HepG2 (cell line): ENCODE data around the gene HOXA7. TPM values are rescaled to one million over a fixed set of nuclear protein-coding genes. Genes with fewer than 3 reads are reported as not detected.

Experiments used
- EEA1 ChIP-seq: sonication (generic); formaldehyde crosslinking; IDR thresholded peaks from 2 replicates; pipeline ENCODE4 v1.5.1; 2020; ENCODE audit warnings: mild to moderate bottlenecking, missing genetic modification reagents, borderline replicate concordance
- FIP1L1 ChIP-seq: fragments of 200-400 bp; formaldehyde crosslinking; IDR thresholded peaks from 2 replicates; pipeline ENCODE4 v1.6.1; 2018; ENCODE audit warnings: low read depth, mild to moderate bottlenecking, low read length, moderate library complexity, borderline replicate concordance; ENCODE audit not compliant: insufficient read depth
- FLYWCH1 ChIP-seq: sonication (generic); formaldehyde crosslinking; IDR thresholded peaks from 2 replicates; pipeline ENCODE4 v1.8.1; 2023; ENCODE audit warnings: mild to moderate bottlenecking, missing genetic modification reagents
- HCFC1 ChIP-seq: fragments of 150-350 bp; IDR thresholded peaks from 2 replicates; pipeline ENCODE4 v1.6.1; 2014; ENCODE audit warnings: low read depth, low read length
- MAFK ChIP-seq, 2 experiments: IDR thresholded peaks in 1 of 2; conservative IDR thresholded peaks in 1 of 2; 2 replicates each; pipeline ENCODE4 v1.6.1; 2011; ENCODE audit warnings: improper control_type of control experiment in 2 of 2, low read length in 2 of 2
- SRY ChIP-seq: sonication (generic); formaldehyde crosslinking; IDR thresholded peaks from 2 replicates; pipeline ENCODE4 v1.8.0; 2022; ENCODE audit warnings: mild to moderate bottlenecking, missing genetic modification reagents
- YEATS4 ChIP-seq: sonication (generic); formaldehyde crosslinking; IDR thresholded peaks from 2 replicates; pipeline ENCODE4 v1.4.0; 2020; ENCODE audit warnings: missing genetic modification reagents, borderline replicate concordance
- ZNF598 ChIP-seq: sonication (generic); formaldehyde crosslinking; IDR thresholded peaks from 2 replicates; pipeline ENCODE4 v1.5.1; 2020; ENCODE audit warnings: mild to moderate bottlenecking, missing genetic modification reagents, borderline replicate concordance
- ZSCAN9 ChIP-seq: IDR thresholded peaks from 2 replicates; pipeline ENCODE4 v1.6.1; 2016; ENCODE audit warnings: borderline replicate concordance
- polyA plus RNA-seq, 8 experiments: library from polyadenylated mRNA; depleted of rRNA in 3 of 8; stranded (reverse) in 7 of 8; unstranded in 1 of 8; fragments of >200 nt; fragmentation: Illumina TruSeq in 4 of 8; extraction: Trizol in 4 of 8; gene quantifications; 2 replicates each; pipeline versions ENCODE4 v1.2.1 to v1.2.3, GENCODE V29; 2011 to 2016; ENCODE audit warnings: low read depth in 4 of 8, missing spikeins in 1 of 8, mixed read lengths in 1 of 8; ENCODE audit not compliant: insufficient read depth in 1 of 8
- total RNA-seq, 5 experiments: library from RNA; depleted of rRNA; stranded (reverse); fragments of >200 nt; fragmentation: Illumina TruSeq; extraction: Trizol; gene quantifications; 2 replicates each; pipeline ENCODE4 v1.2.3, GENCODE V29; 2016; ENCODE audit warnings: low read depth in 1 of 5
- TF ChIP-seq, protein P1 (sequence below): sonication (generic); formaldehyde crosslinking; conservative IDR thresholded peaks from 2 replicates; pipeline ENCODE4 v1.4.0; 2020; ENCODE audit warnings: missing genetic modification reagents
- TF ChIP-seq, protein P2 (sequence below): IDR thresholded peaks from 2 replicates; pipeline ENCODE4 v1.6.1; 2016; ENCODE audit warnings: low read depth, control low read depth
- TF ChIP-seq, protein P3 (sequence below): sonication (generic); formaldehyde crosslinking; IDR thresholded peaks from 2 replicates; pipeline ENCODE4 v1.5.0; 2020; ENCODE audit warnings: missing genetic modification reagents, mild to moderate bottlenecking, borderline replicate concordance
- TF ChIP-seq, protein P4 (sequence below): sonication (generic); formaldehyde crosslinking; IDR thresholded peaks from 2 replicates; pipeline ENCODE4 v1.5.0; 2020; ENCODE audit warnings: missing genetic modification reagents
- TF ChIP-seq, protein P5 (sequence below): sonication (generic); formaldehyde crosslinking; IDR thresholded peaks from 2 replicates; pipeline ENCODE4 v1.9.0; 2021; ENCODE audit warnings: mild to moderate bottlenecking, missing genetic modification reagents

HOXA7 gene
- total and polyA plus RNA-seq, 2 of the 13 experiments (the other 11 are each of a cell fraction or from before 2014, with no cell fraction given) = 0.05 TPM; not detected in 1

DNA sequence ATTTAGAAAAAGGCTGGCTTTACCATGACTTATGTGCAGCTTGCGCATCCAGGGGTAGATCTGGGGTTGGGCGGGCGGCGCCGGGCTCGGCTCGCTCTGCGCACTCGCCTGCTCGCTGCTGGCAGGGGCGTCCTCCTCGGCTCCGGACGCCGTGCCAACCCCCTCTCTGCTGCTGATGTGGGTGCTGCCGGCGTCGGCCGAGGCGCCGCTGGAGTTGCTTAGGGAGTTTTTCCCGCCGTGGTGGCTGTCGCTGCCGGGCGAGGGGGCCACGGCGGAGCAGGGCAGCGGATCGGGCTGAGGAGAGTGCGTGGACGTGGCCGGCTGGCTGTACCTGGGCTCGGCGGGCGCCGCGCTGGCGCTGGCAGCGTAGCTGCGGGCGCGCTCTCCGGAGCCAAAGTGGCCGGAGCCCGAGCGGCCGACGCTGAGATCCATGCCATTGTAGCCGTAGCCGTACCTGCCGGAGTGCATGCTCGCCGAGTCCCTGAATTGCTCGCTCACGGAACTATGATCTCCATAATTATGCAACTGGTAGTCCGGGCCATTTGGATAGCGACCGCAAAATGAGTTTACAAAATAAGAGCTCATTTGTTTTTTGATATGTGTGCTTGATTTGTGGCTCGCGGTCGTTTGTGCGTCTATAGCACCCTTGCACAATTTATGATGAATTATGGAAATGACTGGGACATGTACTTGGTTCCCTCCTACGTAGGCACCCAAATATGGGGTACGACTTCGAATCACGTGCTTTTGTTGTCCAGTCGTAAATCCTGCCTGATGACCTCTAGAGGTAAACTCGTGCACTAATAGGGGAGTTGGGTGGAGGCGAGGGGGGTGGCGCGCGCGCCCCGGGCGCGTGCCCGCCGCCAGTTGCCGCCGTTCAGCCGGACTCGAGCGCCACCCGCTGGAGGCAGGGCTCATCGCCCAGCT, 13.2 kb downstream of the HOXA7 start, which contains the start of gene HOXA5 (continued):
- TF ChIP-seq, protein P1, sequence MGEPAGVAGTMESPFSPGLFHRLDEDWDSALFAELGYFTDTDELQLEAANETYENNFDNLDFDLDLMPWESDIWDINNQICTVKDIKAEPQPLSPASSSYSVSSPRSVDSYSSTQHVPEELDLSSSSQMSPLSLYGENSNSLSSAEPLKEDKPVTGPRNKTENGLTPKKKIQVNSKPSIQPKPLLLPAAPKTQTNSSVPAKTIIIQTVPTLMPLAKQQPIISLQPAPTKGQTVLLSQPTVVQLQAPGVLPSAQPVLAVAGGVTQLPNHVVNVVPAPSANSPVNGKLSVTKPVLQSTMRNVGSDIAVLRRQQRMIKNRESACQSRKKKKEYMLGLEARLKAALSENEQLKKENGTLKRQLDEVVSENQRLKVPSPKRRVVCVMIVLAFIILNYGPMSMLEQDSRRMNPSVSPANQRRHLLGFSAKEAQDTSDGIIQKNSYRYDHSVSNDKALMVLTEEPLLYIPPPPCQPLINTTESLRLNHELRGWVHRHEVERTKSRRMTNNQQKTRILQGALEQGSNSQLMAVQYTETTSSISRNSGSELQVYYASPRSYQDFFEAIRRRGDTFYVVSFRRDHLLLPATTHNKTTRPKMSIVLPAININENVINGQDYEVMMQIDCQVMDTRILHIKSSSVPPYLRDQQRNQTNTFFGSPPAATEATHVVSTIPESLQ (CRISPR knock-in tag) = no peak
- TF ChIP-seq MAFK (conservative IDR thresholded peaks at IDR 0.05 in 1 of 2, IDR thresholded peaks at IDR 0.05 in 1 of 2; ENCODE audit: low read length in 2 of 2) (no peak), ZNF598 (CRISPR knock-in tag) (no peak), FLYWCH1 (no peak), SRY (CRISPR knock-in tag) (no peak), EEA1 (CRISPR knock-in tag) (no peak), HCFC1 (no peak), ZSCAN9 (CRISPR knock-in tag) (no peak), FIP1L1 (no peak), YEATS4 (CRISPR knock-in tag) (no peak)
- TF ChIP-seq, protein P2, sequence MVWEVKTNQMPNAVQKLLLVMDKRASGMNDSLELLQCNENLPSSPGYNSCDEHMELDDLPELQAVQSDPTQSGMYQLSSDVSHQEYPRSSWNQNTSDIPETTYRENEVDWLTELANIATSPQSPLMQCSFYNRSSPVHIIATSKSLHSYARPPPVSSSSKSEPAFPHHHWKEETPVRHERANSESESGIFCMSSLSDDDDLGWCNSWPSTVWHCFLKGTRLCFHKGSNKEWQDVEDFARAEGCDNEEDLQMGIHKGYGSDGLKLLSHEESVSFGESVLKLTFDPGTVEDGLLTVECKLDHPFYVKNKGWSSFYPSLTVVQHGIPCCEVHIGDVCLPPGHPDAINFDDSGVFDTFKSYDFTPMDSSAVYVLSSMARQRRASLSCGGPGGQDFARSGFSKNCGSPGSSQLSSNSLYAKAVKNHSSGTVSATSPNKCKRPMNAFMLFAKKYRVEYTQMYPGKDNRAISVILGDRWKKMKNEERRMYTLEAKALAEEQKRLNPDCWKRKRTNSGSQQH (CRISPR knock-in tag) = no peak
- TF ChIP-seq, protein P3, sequence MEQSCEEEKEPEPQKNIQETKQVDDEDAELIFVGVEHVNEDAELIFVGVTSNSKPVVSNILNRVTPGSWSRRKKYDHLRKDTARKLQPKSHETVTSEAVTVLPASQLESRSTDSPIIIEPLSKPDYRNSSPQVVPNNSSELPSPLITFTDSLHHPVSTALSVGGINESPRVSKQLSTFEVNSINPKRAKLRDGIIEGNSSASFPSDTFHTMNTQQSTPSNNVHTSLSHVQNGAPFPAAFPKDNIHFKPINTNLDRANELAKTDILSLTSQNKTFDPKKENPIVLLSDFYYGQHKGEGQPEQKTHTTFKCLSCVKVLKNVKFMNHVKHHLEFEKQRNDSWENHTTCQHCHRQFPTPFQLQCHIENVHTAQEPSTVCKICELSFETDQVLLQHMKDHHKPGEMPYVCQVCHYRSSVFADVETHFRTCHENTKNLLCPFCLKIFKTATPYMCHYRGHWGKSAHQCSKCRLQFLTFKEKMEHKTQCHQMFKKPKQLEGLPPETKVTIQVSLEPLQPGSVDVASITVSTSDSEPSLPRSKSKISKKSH (CRISPR knock-in tag) = no peak
- TF ChIP-seq, protein P4, sequence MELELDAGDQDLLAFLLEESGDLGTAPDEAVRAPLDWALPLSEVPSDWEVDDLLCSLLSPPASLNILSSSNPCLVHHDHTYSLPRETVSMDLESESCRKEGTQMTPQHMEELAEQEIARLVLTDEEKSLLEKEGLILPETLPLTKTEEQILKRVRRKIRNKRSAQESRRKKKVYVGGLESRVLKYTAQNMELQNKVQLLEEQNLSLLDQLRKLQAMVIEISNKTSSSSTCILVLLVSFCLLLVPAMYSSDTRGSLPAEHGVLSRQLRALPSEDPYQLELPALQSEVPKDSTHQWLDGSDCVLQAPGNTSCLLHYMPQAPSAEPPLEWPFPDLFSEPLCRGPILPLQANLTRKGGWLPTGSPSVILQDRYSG (CRISPR knock-in tag) = no peak
- TF ChIP-seq, protein P5, sequence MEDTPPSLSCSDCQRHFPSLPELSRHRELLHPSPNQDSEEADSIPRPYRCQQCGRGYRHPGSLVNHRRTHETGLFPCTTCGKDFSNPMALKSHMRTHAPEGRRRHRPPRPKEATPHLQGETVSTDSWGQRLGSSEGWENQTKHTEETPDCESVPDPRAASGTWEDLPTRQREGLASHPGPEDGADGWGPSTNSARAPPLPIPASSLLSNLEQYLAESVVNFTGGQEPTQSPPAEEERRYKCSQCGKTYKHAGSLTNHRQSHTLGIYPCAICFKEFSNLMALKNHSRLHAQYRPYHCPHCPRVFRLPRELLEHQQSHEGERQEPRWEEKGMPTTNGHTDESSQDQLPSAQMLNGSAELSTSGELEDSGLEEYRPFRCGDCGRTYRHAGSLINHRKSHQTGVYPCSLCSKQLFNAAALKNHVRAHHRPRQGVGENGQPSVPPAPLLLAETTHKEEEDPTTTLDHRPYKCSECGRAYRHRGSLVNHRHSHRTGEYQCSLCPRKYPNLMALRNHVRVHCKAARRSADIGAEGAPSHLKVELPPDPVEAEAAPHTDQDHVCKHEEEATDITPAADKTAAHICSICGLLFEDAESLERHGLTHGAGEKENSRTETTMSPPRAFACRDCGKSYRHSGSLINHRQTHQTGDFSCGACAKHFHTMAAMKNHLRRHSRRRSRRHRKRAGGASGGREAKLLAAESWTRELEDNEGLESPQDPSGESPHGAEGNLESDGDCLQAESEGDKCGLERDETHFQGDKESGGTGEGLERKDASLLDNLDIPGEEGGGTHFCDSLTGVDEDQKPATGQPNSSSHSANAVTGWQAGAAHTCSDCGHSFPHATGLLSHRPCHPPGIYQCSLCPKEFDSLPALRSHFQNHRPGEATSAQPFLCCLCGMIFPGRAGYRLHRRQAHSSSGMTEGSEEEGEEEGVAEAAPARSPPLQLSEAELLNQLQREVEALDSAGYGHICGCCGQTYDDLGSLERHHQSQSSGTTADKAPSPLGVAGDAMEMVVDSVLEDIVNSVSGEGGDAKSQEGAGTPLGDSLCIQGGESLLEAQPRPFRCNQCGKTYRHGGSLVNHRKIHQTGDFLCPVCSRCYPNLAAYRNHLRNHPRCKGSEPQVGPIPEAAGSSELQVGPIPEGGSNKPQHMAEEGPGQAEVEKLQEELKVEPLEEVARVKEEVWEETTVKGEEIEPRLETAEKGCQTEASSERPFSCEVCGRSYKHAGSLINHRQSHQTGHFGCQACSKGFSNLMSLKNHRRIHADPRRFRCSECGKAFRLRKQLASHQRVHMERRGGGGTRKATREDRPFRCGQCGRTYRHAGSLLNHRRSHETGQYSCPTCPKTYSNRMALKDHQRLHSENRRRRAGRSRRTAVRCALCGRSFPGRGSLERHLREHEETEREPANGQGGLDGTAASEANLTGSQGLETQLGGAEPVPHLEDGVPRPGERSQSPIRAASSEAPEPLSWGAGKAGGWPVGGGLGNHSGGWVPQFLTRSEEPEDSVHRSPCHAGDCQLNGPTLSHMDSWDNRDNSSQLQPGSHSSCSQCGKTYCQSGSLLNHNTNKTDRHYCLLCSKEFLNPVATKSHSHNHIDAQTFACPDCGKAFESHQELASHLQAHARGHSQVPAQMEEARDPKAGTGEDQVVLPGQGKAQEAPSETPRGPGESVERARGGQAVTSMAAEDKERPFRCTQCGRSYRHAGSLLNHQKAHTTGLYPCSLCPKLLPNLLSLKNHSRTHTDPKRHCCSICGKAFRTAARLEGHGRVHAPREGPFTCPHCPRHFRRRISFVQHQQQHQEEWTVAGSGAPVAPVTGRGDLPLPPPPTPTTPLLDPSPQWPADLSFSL (CRISPR knock-in tag) = no peak
